K562 treated with DMSO at 1 percent for 48 hours (cell line): Measurements from ENCODE around the gene CYB5A. TPM values are rescaled to one million over a fixed set of nuclear protein-coding genes. Genes with fewer than 3 reads are reported as not detected.

Experiments used
- total RNA-seq: library from RNA; unstranded; fragments of 300-600 nt; gene quantifications from 2 replicates; pipeline ENCODE4 v1.2.3, GENCODE V29; 2022; ENCODE audit warnings: low replicate concordance; ENCODE audit errors: extremely low read depth

Gene CYB5A, protein sequence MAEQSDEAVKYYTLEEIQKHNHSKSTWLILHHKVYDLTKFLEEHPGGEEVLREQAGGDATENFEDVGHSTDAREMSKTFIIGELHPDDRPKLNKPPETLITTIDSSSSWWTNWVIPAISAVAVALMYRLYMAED
- not detected in 2 replicates for total RNA-seq

GRCh38 chr18:74291771-74292540 lies at the start of gene CYB5A:
TSS of gene CYB5A (minus strand) at chr18:74291963. CDS start at chr18:74291875, 88 bp downstream.

GRCh38 chr18:74315464-74316256 lies 23.9 kb upstream of the CYB5A start, which contains the start of gene C18orf63:
TSS of gene C18orf63 (plus strand) at chr18:74315839. CDS start at chr18:74317866, 2,027 bp downstream.

Other genes with a start within 250 kb of the CYB5A start
- gene FBXO15, start 144.1 kb downstream of the CYB5A start, total RNA-seq = not detected in 2 replicates
- not detected in 2 replicates for gene TIMM21, start 143.4 kb downstream of the CYB5A start, total RNA-seq
- not detected in 2 replicates for gene C18orf63, start 23.9 kb upstream of the CYB5A start, total RNA-seq
- gene DIPK1C, start 165.3 kb upstream of the CYB5A start, total RNA-seq = not detected in 2 replicates
- gene CNDP2, start 204.4 kb upstream of the CYB5A start, total RNA-seq = not detected in 2 replicates
- not detected in 2 replicates for gene CNDP1, start 242.5 kb upstream of the CYB5A start, total RNA-seq